Measurements from ENCODE around the gene PIK3R6.

Gene PIK3R6

DNA sequence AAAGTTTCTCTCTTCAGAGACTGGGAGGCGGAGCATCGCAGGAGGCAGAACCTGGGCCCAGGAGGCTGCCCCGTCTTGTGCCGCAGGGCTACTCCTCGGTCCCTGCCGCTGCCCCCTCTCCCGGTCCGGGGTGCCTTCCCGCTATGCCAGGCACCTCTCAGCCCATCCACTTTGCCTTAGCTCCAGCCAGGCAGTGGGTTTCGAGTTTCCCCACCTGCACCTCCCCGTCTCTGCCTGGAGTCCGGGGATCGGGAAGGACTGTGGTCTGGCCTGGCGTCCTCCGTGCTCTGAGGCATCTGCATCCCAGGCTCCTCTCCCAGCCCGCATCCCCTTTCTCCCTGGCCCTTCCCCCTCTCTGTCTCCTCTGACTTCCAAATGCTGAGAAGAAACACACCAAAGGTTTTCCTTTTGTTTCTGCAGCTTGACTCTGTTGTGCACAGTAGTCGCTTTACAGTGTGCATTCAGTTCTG lies 26.8 kb upstream of the PIK3R6 start:
- no peak for DNase-seq (ENCODE audit: extremely low read depth, low read depth)
- TF ChIP-seq CTCF (IDR thresholded peaks at IDR 0.05; ENCODE audit: low read depth, low read length), result no peak

GRCh38 chr17:8893621-8894201 lies 26.2 kb upstream of the PIK3R6 start:
- no peak for TF ChIP-seq CTCF (IDR thresholded peaks at IDR 0.05; ENCODE audit: low read depth, low read length)
- DNase-seq (ENCODE audit: extremely low read depth, low read depth), result no peak

- DNase-seq (ENCODE audit: extremely low read depth, low read depth), result no peak
These were observed 25.6 kb upstream of the PIK3R6 start for GRCh38 chr17:8893059-8893458.

DNA sequence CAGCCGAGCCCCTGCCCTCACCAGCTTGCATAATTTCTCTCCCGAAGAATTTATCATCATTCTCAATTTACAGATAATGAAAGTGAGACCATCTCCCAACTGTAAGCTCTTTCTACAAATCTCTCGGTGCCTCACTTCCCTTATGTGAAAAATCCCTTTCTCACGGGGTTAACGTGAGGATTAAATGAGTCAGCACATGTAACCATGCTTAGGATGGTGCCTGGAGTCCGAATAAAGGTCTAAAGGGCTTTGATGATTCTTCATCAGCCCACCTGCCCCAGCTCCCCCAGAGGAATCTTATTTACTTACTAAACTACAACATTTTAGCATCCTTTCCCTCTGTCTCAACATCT lies 24.8 kb upstream of the PIK3R6 start:
- no peak for TF ChIP-seq CTCF (IDR thresholded peaks at IDR 0.05; ENCODE audit: low read depth, low read length)
- DNase-seq (ENCODE audit: extremely low read depth, low read depth), result no peak

More at GRCh38 chr17:8893059-8893458, 25.6 kb upstream of the PIK3R6 start:
- no peak for TF ChIP-seq CTCF (IDR thresholded peaks at IDR 0.05; ENCODE audit: low read depth, low read length)

GRCh38 chr17:8890671-8891070 lies 23.2 kb upstream of the PIK3R6 start:
- no peak for TF ChIP-seq CTCF (IDR thresholded peaks at IDR 0.05; ENCODE audit: low read depth, low read length)
- no peak for DNase-seq (ENCODE audit: extremely low read depth, low read depth)

GRCh38 chr17:8889458-8890210 lies 22.2 kb upstream of the PIK3R6 start:
- no peak for DNase-seq (ENCODE audit: extremely low read depth, low read depth)
- TF ChIP-seq CTCF (IDR thresholded peaks at IDR 0.05; ENCODE audit: low read depth, low read length), result no peak

DNA sequence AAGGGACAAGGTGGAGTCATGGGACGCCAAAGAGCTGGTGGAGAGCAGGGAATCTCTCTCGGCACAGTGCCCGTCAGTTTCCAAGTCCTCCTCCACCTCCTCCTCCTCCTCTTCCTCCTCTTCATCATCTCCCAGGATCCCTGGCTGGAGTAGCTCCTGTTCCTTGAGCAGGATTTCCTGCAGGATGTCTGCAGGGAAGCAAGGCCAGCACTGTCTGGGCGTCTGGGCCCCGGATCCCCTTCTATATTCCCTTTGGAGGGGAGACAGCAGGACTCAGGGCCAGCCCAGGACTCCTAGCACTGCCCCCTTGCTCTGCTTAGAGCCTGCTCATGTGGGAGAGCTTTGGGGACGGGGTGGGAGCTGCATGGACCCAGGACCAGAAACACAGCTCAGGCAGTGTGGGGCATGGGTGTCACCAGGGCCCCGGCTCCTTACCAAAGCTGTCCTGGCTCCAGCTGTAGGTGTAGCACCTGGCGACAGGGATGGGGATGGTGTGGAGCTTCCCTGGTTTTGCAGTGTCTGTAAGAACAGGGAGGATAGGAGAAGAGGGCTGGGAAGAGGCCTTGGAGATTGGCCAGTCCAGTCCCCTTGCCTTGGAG lies 21.3 kb upstream of the PIK3R6 start:
- TF ChIP-seq CTCF (IDR thresholded peaks at IDR 0.05; ENCODE audit: low read depth, low read length), result no peak
- no peak for DNase-seq (ENCODE audit: extremely low read depth, low read depth)

All from AG09319 (cell line).